ENCODE measurements around the gene PECR.

Gene PECR

DNA sequence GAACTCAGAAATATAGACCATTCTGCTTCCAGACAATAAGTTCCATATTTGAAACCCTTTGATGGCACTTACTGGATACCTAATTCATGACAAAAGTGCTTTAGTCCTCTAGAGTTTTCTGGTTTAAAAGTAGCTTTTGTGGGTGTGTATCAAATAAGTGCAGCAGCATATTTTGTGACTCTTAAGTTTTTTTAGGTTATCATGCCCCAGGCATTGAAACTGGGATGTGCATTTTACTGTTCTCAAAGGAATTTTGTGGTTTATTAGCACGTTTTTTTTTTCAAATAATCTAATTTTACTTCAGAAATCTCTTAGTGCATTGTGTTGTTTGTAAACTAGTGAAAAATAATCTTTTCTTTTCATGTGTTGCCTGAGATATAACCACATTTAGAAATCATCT, 29.0 kb upstream of the PECR start:
- no peaks in the 10 kb centered on the region for H3K9me3 ChIP-seq (ENCODE audit: insufficient read depth, low read length)
- DNase-seq (ENCODE audit: low read depth, low spot score), result no peak
- peak overlapping the region; percentile 94 for H3K4me3 ChIP-seq (ENCODE audit: insufficient read length, low read depth)
- peaks cover 51% of the 10 kb centered on the region for H3K36me3 ChIP-seq (ENCODE audit: insufficient read depth, insufficient read length, low read length)
- H3K27me3 ChIP-seq (ENCODE audit: insufficient read depth, insufficient read length), result no peaks in the 10 kb centered on the region
- TF ChIP-seq ZNF274 (IDR thresholded peaks at IDR 0.05; ENCODE audit: low read depth, low read length) (no peak), SUZ12 (IDR thresholded peaks at IDR 0.05; ENCODE audit: extremely low read depth, insufficient read depth, insufficient read length) (no peak), YY1 (IDR thresholded peaks at IDR 0.05; ENCODE audit: insufficient read depth, insufficient read length) (no peak)
- peak overlapping the region; percentile 97 for H3K9ac ChIP-seq (ENCODE audit: insufficient read length, low read depth)
- peaks cover 3% of the 10 kb centered on the region for H3K4me1 ChIP-seq (ENCODE audit: insufficient read depth, insufficient read length)

DNA sequence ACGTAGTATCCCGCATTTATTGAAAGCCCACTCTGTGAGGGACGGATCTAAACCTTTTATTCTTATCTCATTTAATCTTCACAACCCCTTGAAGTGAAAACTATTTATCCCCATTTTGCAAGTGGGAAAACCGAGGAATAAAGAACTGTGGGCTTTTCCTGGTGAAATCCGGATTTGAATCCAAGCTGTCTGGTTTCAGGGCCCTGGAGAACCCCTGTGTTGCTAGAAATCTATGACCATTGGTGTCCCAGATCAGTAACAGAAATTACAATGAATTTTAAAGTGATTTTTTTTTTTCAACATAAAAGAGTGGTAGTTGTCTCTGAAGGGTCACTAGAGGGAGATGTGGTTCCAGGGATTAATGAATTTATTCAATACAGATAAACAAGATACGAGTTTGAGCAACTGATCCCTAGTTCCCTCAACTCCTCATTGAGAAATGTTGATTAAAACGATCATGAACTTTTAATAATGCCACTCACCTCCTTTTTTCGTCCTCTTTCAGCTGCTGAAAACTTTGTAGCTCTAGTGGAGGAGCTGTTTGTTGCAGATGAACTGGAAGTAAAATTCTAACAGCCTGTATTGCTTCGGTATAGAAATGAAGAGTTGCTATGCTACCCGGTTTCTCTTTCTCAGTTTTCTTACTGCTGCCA, 28.5 kb upstream of the PECR start:
- H3K4me3 ChIP-seq (ENCODE audit: insufficient read length, low read depth), result peak overlapping the region; percentile 94
- peaks cover 3% of the 10 kb centered on the region for H3K4me1 ChIP-seq (ENCODE audit: insufficient read depth, insufficient read length)
- H3K9me3 ChIP-seq (ENCODE audit: insufficient read depth, low read length), result no peaks in the 10 kb centered on the region
- peak overlapping the region; percentile 97 for H3K9ac ChIP-seq (ENCODE audit: insufficient read length, low read depth)
- DNase-seq (ENCODE audit: low read depth, low spot score), result no peak
- H3K27me3 ChIP-seq (ENCODE audit: insufficient read depth, insufficient read length), result no peaks in the 10 kb centered on the region
- TF ChIP-seq ZNF274 (IDR thresholded peaks at IDR 0.05; ENCODE audit: low read depth, low read length) (no peak), YY1 (IDR thresholded peaks at IDR 0.05; ENCODE audit: insufficient read depth, insufficient read length) (no peak), SUZ12 (IDR thresholded peaks at IDR 0.05; ENCODE audit: extremely low read depth, insufficient read depth, insufficient read length) (no peak)
- peaks cover 46% of the 10 kb centered on the region for H3K36me3 ChIP-seq (ENCODE audit: insufficient read depth, insufficient read length, low read length)

DNA sequence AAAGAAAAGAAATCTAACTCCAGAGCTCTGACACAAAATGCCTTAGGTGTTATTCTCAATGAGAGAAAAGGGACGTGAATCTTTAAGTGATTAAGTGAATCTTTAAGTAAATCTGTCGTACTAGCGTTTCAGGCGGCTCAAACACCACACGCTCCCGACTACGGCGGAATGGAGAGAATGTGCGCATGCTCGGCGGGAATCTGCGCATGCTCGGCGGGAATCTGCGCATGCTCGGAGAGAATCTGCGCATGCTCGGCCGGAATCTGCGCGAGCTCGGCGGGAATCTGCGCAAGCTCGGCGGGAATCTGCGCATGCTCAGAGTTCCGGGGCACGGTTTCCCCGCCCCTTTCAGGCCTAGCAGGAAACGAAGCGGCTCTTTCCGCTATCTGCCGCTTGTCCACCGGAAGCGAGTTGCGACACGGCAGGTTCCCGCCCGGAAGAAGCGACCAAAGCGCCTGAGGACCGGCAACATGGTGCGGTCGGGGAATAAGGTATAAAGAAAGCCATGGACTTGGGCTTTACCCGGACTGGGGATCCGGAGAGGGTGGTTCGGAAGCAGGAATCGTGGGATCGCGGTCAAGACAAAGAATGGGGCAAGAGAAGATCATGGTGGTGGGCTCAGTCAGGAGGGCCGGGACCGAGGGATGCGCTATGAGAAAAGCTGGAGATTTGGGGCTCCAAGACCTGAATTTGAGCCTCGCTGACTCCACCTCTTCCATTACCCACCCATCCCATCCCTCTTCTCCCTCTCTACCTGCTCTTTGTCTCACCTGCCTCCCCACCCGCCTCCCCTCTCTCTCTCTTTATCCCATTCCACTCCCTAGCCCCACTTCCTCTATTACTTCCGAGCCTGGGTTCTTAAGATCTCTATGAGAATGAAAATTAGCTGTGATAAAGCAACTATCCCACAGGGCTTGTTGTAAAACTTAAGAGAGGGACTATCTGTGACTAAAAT, 27.6 kb upstream of the PECR start, which contains the start of gene XRCC5:
XRCC5 (plus strand) TSS at position 382 of the 955 bp plus-strand sequence; CDS start at position 471, 89 bp downstream.
- H3K9ac ChIP-seq (ENCODE audit: insufficient read length, low read depth), result peak within 1 kb of the TSS; percentile 97
- TF ChIP-seq ZNF274 (IDR thresholded peaks at IDR 0.05; ENCODE audit: low read depth, low read length), result no peak
- TF ChIP-seq SUZ12 (IDR thresholded peaks at IDR 0.05; ENCODE audit: extremely low read depth, insufficient read depth, insufficient read length), result no peak
- peak; percentile 8 for TF ChIP-seq YY1 (IDR thresholded peaks at IDR 0.05; ENCODE audit: insufficient read depth, insufficient read length)
- no peaks in the 10 kb centered on the region for H3K27me3 ChIP-seq (ENCODE audit: insufficient read depth, insufficient read length)
- peaks cover 3% of the 10 kb centered on the region for H3K4me1 ChIP-seq (ENCODE audit: insufficient read depth, insufficient read length)
- peaks cover 41% of the 10 kb centered on the region for H3K36me3 ChIP-seq (ENCODE audit: insufficient read depth, insufficient read length, low read length)
- H3K9me3 ChIP-seq (ENCODE audit: insufficient read depth, low read length), result no peaks in the 10 kb centered on the region
- DNase-seq (ENCODE audit: low read depth, low spot score), result peak; percentile 98
- peak within 1 kb of the TSS; percentile 94 for H3K4me3 ChIP-seq (ENCODE audit: insufficient read length, low read depth)

DNA sequence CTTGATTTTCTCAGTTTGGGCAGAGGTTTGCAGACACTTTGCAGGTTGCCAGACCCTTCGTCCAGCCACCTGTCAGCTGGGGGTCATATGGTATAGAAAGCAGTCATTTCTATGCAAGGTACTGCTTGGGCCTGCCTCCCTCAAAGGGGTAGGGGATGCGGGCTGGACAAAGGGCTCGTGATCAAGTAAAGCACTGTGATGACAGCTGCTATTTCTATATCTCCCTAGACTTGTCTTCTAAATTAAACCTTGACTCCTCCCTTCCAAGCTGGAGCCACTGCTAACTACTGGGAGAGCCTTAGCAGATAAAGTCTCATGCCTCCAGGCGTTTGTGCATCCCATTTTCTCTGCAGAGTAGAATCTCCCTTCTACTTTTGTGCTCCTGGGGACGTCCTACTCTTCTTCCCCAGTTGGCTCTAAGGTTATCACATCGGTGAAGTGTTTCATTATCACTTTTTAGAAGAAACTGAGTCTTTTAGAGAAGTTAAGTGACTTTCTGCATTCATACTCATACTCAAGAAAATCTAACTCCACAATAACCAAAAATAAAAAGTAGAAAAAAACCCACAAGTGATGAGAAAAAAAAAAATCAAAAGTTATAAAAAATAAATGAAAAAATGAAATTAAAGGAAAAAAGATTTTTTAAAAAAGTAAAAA, 26.8 kb upstream of the PECR start:
- H3K36me3 ChIP-seq (ENCODE audit: insufficient read depth, insufficient read length, low read length), result peaks cover 33% of the 10 kb centered on the region
- H3K9ac ChIP-seq (ENCODE audit: insufficient read length, low read depth), result peak overlapping the region; percentile 72
- no peak for TF ChIP-seq SUZ12 (IDR thresholded peaks at IDR 0.05; ENCODE audit: extremely low read depth, insufficient read depth, insufficient read length)
- no peak for TF ChIP-seq YY1 (IDR thresholded peaks at IDR 0.05; ENCODE audit: insufficient read depth, insufficient read length)
- TF ChIP-seq ZNF274 (IDR thresholded peaks at IDR 0.05; ENCODE audit: low read depth, low read length), result no peak
- no peaks in the 10 kb centered on the region for H3K9me3 ChIP-seq (ENCODE audit: insufficient read depth, low read length)
- DNase-seq (ENCODE audit: low read depth, low spot score), result no peak
- peak overlapping the region; percentile 94 for H3K4me3 ChIP-seq (ENCODE audit: insufficient read length, low read depth)
- peaks cover 3% of the 10 kb centered on the region for H3K4me1 ChIP-seq (ENCODE audit: insufficient read depth, insufficient read length)
- no peaks in the 10 kb centered on the region for H3K27me3 ChIP-seq (ENCODE audit: insufficient read depth, insufficient read length)

- TF ChIP-seq SUZ12 (IDR thresholded peaks at IDR 0.05; ENCODE audit: extremely low read depth, insufficient read depth, insufficient read length) (no peak), ZNF274 (IDR thresholded peaks at IDR 0.05; ENCODE audit: low read depth, low read length) (no peak), YY1 (IDR thresholded peaks at IDR 0.05; ENCODE audit: insufficient read depth, insufficient read length) (no peak)
- Histone ChIP-seq H3K9me3 (ENCODE audit: insufficient read depth, low read length) (no peaks in the 10 kb centered on the region), H3K9ac (ENCODE audit: insufficient read length, low read depth) (peak overlapping the region; percentile 65), H3K36me3 (ENCODE audit: insufficient read depth, insufficient read length, low read length) (peaks cover 26% of the 10 kb centered on the region), H3K4me1 (ENCODE audit: insufficient read depth, insufficient read length) (peaks cover 3% of the 10 kb centered on the region), H3K27me3 (ENCODE audit: insufficient read depth, insufficient read length) (no peaks in the 10 kb centered on the region), H3K4me3 (ENCODE audit: insufficient read length, low read depth) (no peak overlapping the region)
- DNase-seq (ENCODE audit: low read depth, low spot score), result peak; percentile 51
These were observed 26.2 kb upstream of the PECR start for GRCh38 chr2:216107760-216108159.

- H3K9ac ChIP-seq (ENCODE audit: insufficient read length, low read depth), result peak overlapping the region; percentile 50
- no peak overlapping the region for H3K4me3 ChIP-seq (ENCODE audit: insufficient read length, low read depth)
- DNase-seq (ENCODE audit: low read depth, low spot score), result no peak
- TF ChIP-seq SUZ12 (IDR thresholded peaks at IDR 0.05; ENCODE audit: extremely low read depth, insufficient read depth, insufficient read length) (no peak), YY1 (IDR thresholded peaks at IDR 0.05; ENCODE audit: insufficient read depth, insufficient read length) (no peak), ZNF274 (IDR thresholded peaks at IDR 0.05; ENCODE audit: low read depth, low read length) (no peak)
- H3K27me3 ChIP-seq (ENCODE audit: insufficient read depth, insufficient read length), result no peaks in the 10 kb centered on the region
- peaks cover 3% of the 10 kb centered on the region for H3K4me1 ChIP-seq (ENCODE audit: insufficient read depth, insufficient read length)
- no peaks in the 10 kb centered on the region for H3K9me3 ChIP-seq (ENCODE audit: insufficient read depth, low read length)
- peaks cover 22% of the 10 kb centered on the region for H3K36me3 ChIP-seq (ENCODE audit: insufficient read depth, insufficient read length, low read length)
These were observed 25.7 kb upstream of the PECR start for GRCh38 chr2:216107320-216107719.
